ENCODE data around the gene RGCC.
"Not testable (repeated sequence)": the region's sequence is repeated elsewhere in the genome, so short reads cannot be mapped to it uniquely, and the experiment has no call there.

Gene RGCC

GRCh38 chr13:41419206-41419605, 38.1 kb upstream of the RGCC start:
- Histone ChIP-seq H3K4me3 (ENCODE audit: low read depth, low read length) (no peak overlapping the region), H3K36me3 (no peaks in the 10 kb centered on the region), H3K9me3 (ENCODE audit: severe bottlenecking) (no peaks in the 10 kb centered on the region), H3K27me3 (ENCODE audit: insufficient read depth, low read depth, severe bottlenecking) (no peaks in the 10 kb centered on the region), H3K27ac (no peak overlapping the region)
- TF ChIP-seq CTCF (IDR thresholded peaks at IDR 0.05; ENCODE audit: low read depth, low read length): no peak
- no peak for DNase-seq

GRCh38 chr13:41420146-41420545, 37.2 kb upstream of the RGCC start:
- DNase-seq: no peak
- Histone ChIP-seq H3K4me3 (ENCODE audit: low read depth, low read length) (no peak overlapping the region), H3K9me3 (ENCODE audit: severe bottlenecking) (no peaks in the 10 kb centered on the region), H3K27me3 (ENCODE audit: insufficient read depth, low read depth, severe bottlenecking) (no peaks in the 10 kb centered on the region), H3K36me3 (no peaks in the 10 kb centered on the region), H3K27ac (no peak overlapping the region)
- no peak for TF ChIP-seq CTCF (IDR thresholded peaks at IDR 0.05; ENCODE audit: low read depth, low read length)

GRCh38 chr13:41421330-41421729, 36.0 kb upstream of the RGCC start:
- not testable (repeated sequence) for H3K36me3 ChIP-seq; H3K4me3 ChIP-seq (ENCODE audit: low read depth, low read length); H3K27ac ChIP-seq; DNase-seq; H3K27me3 ChIP-seq (ENCODE audit: insufficient read depth, low read depth, severe bottlenecking); H3K9me3 ChIP-seq (ENCODE audit: severe bottlenecking)

- not testable (repeated sequence) for H3K4me3 ChIP-seq (ENCODE audit: low read depth, low read length); DNase-seq; H3K27me3 ChIP-seq (ENCODE audit: insufficient read depth, low read depth, severe bottlenecking); H3K27ac ChIP-seq; H3K9me3 ChIP-seq (ENCODE audit: severe bottlenecking); H3K36me3 ChIP-seq
Measured at GRCh38 chr13:41421983-41422382, 35.4 kb upstream of the RGCC start.

GRCh38 chr13:41423259-41423658, 34.1 kb upstream of the RGCC start:
- H3K27ac ChIP-seq; H3K4me3 ChIP-seq (ENCODE audit: low read depth, low read length); DNase-seq; H3K36me3 ChIP-seq; H3K9me3 ChIP-seq (ENCODE audit: severe bottlenecking); H3K27me3 ChIP-seq (ENCODE audit: insufficient read depth, low read depth, severe bottlenecking): not testable (repeated sequence)

GRCh38 chr13:41424675-41425074, 32.7 kb upstream of the RGCC start:
- not testable (repeated sequence) for H3K27ac ChIP-seq; DNase-seq; H3K9me3 ChIP-seq (ENCODE audit: severe bottlenecking); H3K4me3 ChIP-seq (ENCODE audit: low read depth, low read length); H3K36me3 ChIP-seq; H3K27me3 ChIP-seq (ENCODE audit: insufficient read depth, low read depth, severe bottlenecking)

GRCh38 chr13:41426047-41426446, 31.3 kb upstream of the RGCC start:
- no peak overlapping the region for H3K27ac ChIP-seq
- no peak overlapping the region for H3K4me3 ChIP-seq (ENCODE audit: low read depth, low read length)
- H3K27me3 ChIP-seq (ENCODE audit: insufficient read depth, low read depth, severe bottlenecking): no peaks in the 10 kb centered on the region
- TF ChIP-seq CTCF (IDR thresholded peaks at IDR 0.05; ENCODE audit: low read depth, low read length): no peak
- no peaks in the 10 kb centered on the region for H3K9me3 ChIP-seq (ENCODE audit: severe bottlenecking)
- no peaks in the 10 kb centered on the region for H3K36me3 ChIP-seq
- no peak for DNase-seq

- Histone ChIP-seq H3K36me3 (no peaks in the 10 kb centered on the region), H3K9me3 (ENCODE audit: severe bottlenecking) (no peaks in the 10 kb centered on the region), H3K27ac (no peak overlapping the region), H3K4me3 (ENCODE audit: low read depth, low read length) (no peak overlapping the region), H3K27me3 (ENCODE audit: insufficient read depth, low read depth, severe bottlenecking) (no peaks in the 10 kb centered on the region)
- DNase-seq: no peak
- TF ChIP-seq CTCF (IDR thresholded peaks at IDR 0.05; ENCODE audit: low read depth, low read length): no peak
Measured at GRCh38 chr13:41427666-41428065, 29.7 kb upstream of the RGCC start.
